Mesendoderm (in vitro differentiated cells): Measurements from ENCODE around the gene RIPK3.
"Not testable (repeated sequence)": the region's sequence is repeated elsewhere in the genome, so short reads cannot be mapped to it uniquely, and the experiment has no call there.

Experiments
- DNase-seq: peaks from one replicate; pipeline ENCODE4 v3.0.0; 2013
- H2AK5ac ChIP-seq: 2 replicates; pipeline ENCODE4 v1.6.1; 2013; ENCODE audit warnings: low read length, inconsistent platforms
- H2BK120ac ChIP-seq: 2 replicates; pipeline ENCODE4 v1.6.1; 2013; ENCODE audit warnings: low read depth, mild to moderate bottlenecking, low read length, moderate library complexity, mixed read lengths
- H2BK15ac ChIP-seq: replicated peaks from 2 replicates; pipeline ENCODE4 v1.6.1; 2013; ENCODE audit warnings: low read depth, mild to moderate bottlenecking, moderate library complexity
- H2BK5ac ChIP-seq: 2 replicates; pipeline ENCODE4 v1.6.1; 2013; ENCODE audit warnings: low read length, inconsistent platforms
- H3K18ac ChIP-seq: 2 replicates; pipeline ENCODE4 v1.6.1; 2013; ENCODE audit warnings: mild to moderate bottlenecking, low read length, mixed read lengths
- H3K23ac ChIP-seq: one replicate; pipeline ENCODE4 v1.6.1; 2013; ENCODE audit warnings: low read length
- H3K27ac ChIP-seq: 2 replicates; pipeline ENCODE4 v1.5.1; 2013; ENCODE audit warnings: low read depth, mild to moderate bottlenecking, inconsistent platforms, low read length, moderate library complexity
- H3K27me3 ChIP-seq: 2 replicates; pipeline ENCODE4 v1.6.1; 2013; ENCODE audit warnings: low read length, control low read depth, mild to moderate bottlenecking, inconsistent platforms; ENCODE audit not compliant: insufficient read depth, poor library complexity
- H3K36me3 ChIP-seq: 2 replicates; pipeline ENCODE4 v1.6.1; 2013; ENCODE audit warnings: low read length, inconsistent platforms; ENCODE audit not compliant: control insufficient read depth, insufficient read depth
- H3K4ac ChIP-seq: one replicate; pipeline ENCODE4 v1.6.1; 2013; ENCODE audit warnings: low read depth, mild to moderate bottlenecking, low read length, moderate library complexity
- H3K4me1 ChIP-seq: 2 replicates; pipeline ENCODE4 v1.6.1; 2013; ENCODE audit warnings: low read depth, low read length, inconsistent platforms; ENCODE audit not compliant: control insufficient read depth
- H3K4me2 ChIP-seq: 2 replicates; pipeline ENCODE4 v1.6.1; 2013; ENCODE audit warnings: low read length
- H3K4me3 ChIP-seq: 2 replicates; pipeline ENCODE4 v1.5.1; 2013; ENCODE audit warnings: mild to moderate bottlenecking, low read length
- H3K56ac ChIP-seq: one replicate; pipeline ENCODE4 v1.6.1; 2013; ENCODE audit warnings: low read length
- H3K79me1 ChIP-seq: 2 replicates; pipeline ENCODE4 v1.6.1; 2013; ENCODE audit warnings: low read length, inconsistent platforms
- H3K79me2 ChIP-seq: 2 replicates; pipeline ENCODE4 v1.6.1; 2013; ENCODE audit warnings: mild to moderate bottlenecking, low read length; ENCODE audit not compliant: control insufficient read depth, insufficient read depth
- H3K9ac ChIP-seq: 2 replicates; pipeline ENCODE4 v1.6.1; 2013; ENCODE audit warnings: low read length, inconsistent platforms
- H4K5ac ChIP-seq: one replicate; pipeline ENCODE4 v1.6.1; 2013; ENCODE audit warnings: low read length
- H4K8ac ChIP-seq: one replicate; pipeline ENCODE4 v1.6.1; 2013; ENCODE audit warnings: low read depth, mild to moderate bottlenecking, control low read depth, low read length, moderate library complexity
- WGBS: extraction: QIAGEN DNeasy Blood & Tissue Kit; methylation state at CpG from one replicate; pipeline ENCODE4 v1.1.7; 2013; ENCODE audit warnings: low lambda C conversion rate, missing lambda C conversion rate; ENCODE audit not compliant: insufficient coverage; ENCODE audit errors: extremely low coverage; 5-methylcytosine and 5-hydroxymethylcytosine counted together

Gene RIPK3

DNA sequence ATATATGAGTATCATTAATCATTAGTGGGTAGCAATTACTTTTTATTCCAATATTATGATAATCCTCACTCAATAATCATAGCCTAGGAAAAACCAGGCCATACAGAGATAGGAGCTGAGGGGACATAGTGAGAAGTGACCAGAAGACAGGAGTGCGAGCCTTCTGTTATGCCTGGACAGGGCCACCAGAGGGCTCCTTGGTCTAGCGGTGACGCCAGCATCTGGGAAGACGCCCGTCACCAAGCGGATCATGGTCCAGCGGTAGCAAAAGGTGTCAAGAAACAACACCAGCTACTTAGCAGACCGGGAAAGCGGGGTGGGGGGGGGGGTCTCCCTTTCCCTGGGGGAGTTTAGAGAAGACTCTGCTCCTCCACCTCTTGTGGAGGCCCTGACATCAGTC, 11.9 kb downstream of the RIPK3 start:
- WGBS, result no CpG with 5 or more reads among the region's 9 CpGs
- not testable (repeated sequence) for H4K8ac ChIP-seq

DNA sequence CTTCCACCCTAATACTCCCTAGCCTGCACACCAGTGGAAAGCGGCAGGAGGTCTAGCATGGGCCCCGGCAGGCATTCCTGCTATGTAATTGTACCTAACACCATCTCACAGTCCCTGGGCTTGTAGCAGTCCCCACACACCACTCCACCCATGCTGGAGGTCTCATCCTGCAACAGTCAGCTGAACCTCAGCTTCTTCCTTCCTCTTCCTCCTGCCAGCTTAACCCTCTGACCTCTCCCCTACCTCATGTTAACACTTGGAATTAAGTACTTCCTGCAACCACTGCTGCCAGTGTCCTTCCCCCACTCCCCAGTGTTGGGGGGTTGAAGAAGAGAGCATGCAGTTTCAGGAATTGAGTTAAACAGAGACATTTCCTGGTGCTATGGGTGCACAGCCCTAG, 12.5 kb downstream of the RIPK3 start:
- no peaks in the 10 kb centered on the region for H3K36me3 ChIP-seq
- H2BK120ac ChIP-seq, result no peak overlapping the region
- no peak overlapping the region for H3K9ac ChIP-seq
- no peak overlapping the region for H4K8ac ChIP-seq
- no peak overlapping the region for H3K4me3 ChIP-seq
- WGBS, result no CpG with 5 or more reads among the region's 2 CpGs
- H3K27ac ChIP-seq, result no peak overlapping the region
- no peaks in the 10 kb centered on the region for H3K79me2 ChIP-seq
- H3K4me2 ChIP-seq, result no peak overlapping the region
- no peak overlapping the region for H3K23ac ChIP-seq
- no peak for DNase-seq
- H3K4me1 ChIP-seq, result no peaks in the 10 kb centered on the region
- peak overlapping the region; percentile 15 for H3K56ac ChIP-seq
- H4K5ac ChIP-seq, result no peak overlapping the region
- no peaks in the 10 kb centered on the region for H3K27me3 ChIP-seq
- no peak overlapping the region for H2BK15ac ChIP-seq
- no peaks in the 10 kb centered on the region for H3K79me1 ChIP-seq
- H2AK5ac ChIP-seq, result no peak overlapping the region
- H3K18ac ChIP-seq, result no peak overlapping the region
- no peak overlapping the region for H3K4ac ChIP-seq
- H2BK5ac ChIP-seq, result no peak overlapping the region

More for the DNA sequence above, 11.9 kb downstream of the RIPK3 start:
- not testable (repeated sequence) for H3K4ac ChIP-seq, H3K36me3 ChIP-seq, H4K5ac ChIP-seq, H2AK5ac ChIP-seq, H3K56ac ChIP-seq, H2BK120ac ChIP-seq, H3K9ac ChIP-seq, H3K79me2 ChIP-seq, H3K4me2 ChIP-seq, H3K4me1 ChIP-seq, H3K18ac ChIP-seq, H3K27ac ChIP-seq, H3K27me3 ChIP-seq, H3K4me3 ChIP-seq, H3K79me1 ChIP-seq, DNase-seq, H2BK5ac ChIP-seq, H2BK15ac ChIP-seq, H3K23ac ChIP-seq

DNA sequence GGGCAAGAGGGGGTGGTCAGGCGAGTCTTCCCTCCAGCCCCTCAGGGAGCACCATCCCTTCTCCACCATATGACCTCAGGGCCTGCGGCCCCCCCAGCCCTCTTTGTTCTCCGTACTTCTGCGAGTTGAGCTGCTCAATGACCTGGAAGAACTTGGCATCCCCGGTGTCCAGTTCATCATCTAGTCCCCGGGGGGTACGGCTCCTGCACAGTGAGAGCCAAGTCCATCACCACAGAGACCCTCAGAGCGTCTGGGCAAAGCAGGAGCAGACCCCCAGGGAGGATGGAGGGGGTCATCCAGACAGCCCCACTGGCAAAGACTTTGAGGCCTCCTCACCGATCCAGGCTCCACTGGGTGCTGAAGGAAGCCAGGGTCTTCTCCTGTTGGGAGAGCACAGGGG, 13.8 kb downstream of the RIPK3 start:
- H2AK5ac ChIP-seq, result no peak overlapping the region
- no peaks in the 10 kb centered on the region for H3K36me3 ChIP-seq
- no peaks in the 10 kb centered on the region for H3K4me1 ChIP-seq
- H2BK15ac ChIP-seq, result no peak overlapping the region
- no peak overlapping the region for H3K4me3 ChIP-seq
- no peak overlapping the region for H3K4ac ChIP-seq
- no peak overlapping the region for H3K56ac ChIP-seq
- H3K27ac ChIP-seq, result no peak overlapping the region
- no peak overlapping the region for H4K8ac ChIP-seq
- H3K79me2 ChIP-seq, result no peaks in the 10 kb centered on the region
- H2BK120ac ChIP-seq, result no peak overlapping the region
- no peak overlapping the region for H3K23ac ChIP-seq
- H3K4me2 ChIP-seq, result no peak overlapping the region
- H3K9ac ChIP-seq, result no peak overlapping the region
- no peak overlapping the region for H3K18ac ChIP-seq
- H3K79me1 ChIP-seq, result no peaks in the 10 kb centered on the region
- WGBS, result no CpG with 5 or more reads among the region's 9 CpGs
- no peak overlapping the region for H4K5ac ChIP-seq
- no peaks in the 10 kb centered on the region for H3K27me3 ChIP-seq
- H2BK5ac ChIP-seq, result no peak overlapping the region
- no peak for DNase-seq

DNA sequence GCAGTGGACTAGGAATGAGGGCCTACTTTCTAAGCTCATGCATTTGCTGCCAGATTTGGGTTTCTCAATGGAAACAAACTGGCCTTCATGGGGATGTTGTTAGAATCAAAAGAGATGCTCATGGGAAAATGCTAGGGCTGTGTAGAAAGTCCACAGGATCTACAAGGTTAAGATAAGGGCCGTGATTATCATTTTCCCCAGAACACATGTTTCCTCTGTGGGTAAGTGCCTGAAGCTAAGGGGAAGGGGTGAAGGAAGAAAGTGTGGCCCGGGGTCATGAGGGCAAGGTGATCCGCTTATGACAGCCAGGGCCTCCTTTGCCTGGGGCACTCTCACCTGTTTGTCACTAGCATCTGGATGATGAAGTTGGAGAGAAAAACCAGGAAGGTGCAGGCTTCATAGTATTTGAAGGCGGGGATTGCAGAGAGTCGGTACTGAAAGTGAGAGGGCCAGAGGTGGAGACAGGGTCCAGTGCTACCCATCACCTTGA, 14.7 kb downstream of the RIPK3 start:
- Histone ChIP-seq H3K79me1 (no peaks in the 10 kb centered on the region), H3K4me3 (no peak overlapping the region), H3K18ac (no peak overlapping the region), H3K56ac (no peak overlapping the region), H2BK120ac (no peak overlapping the region), H2BK5ac (no peak overlapping the region), H3K79me2 (no peaks in the 10 kb centered on the region), H3K27ac (no peak overlapping the region), H3K4me1 (no peaks in the 10 kb centered on the region), H4K8ac (no peak overlapping the region), H3K27me3 (no peaks in the 10 kb centered on the region), H2BK15ac (no peak overlapping the region), H3K23ac (no peak overlapping the region), H3K4me2 (no peak overlapping the region), H4K5ac (no peak overlapping the region), H3K9ac (no peak overlapping the region), H2AK5ac (no peak overlapping the region), H3K4ac (no peak overlapping the region), H3K36me3 (no peaks in the 10 kb centered on the region)
- no peak for DNase-seq
- no CpG with 5 or more reads among the region's 5 CpGs for WGBS

GRCh38 chr14:24324024-24324423, 15.8 kb downstream of the RIPK3 start:
- no peak for DNase-seq
- no peak overlapping the region for H3K27ac ChIP-seq
- H2BK120ac ChIP-seq, result no peak overlapping the region
- H3K4me1 ChIP-seq, result no peaks in the 10 kb centered on the region
- peak overlapping the region; percentile 7 for H3K56ac ChIP-seq
- H4K8ac ChIP-seq, result no peak overlapping the region
- no peak overlapping the region for H2BK15ac ChIP-seq
- H3K4ac ChIP-seq, result no peak overlapping the region
- H3K79me1 ChIP-seq, result no peaks in the 10 kb centered on the region
- H3K4me2 ChIP-seq, result no peak overlapping the region
- H3K23ac ChIP-seq, result no peak overlapping the region
- H3K4me3 ChIP-seq, result no peak overlapping the region
- no peak overlapping the region for H3K18ac ChIP-seq
- H3K27me3 ChIP-seq, result no peaks in the 10 kb centered on the region
- no peak overlapping the region for H2AK5ac ChIP-seq
- no peaks in the 10 kb centered on the region for H3K36me3 ChIP-seq
- H2BK5ac ChIP-seq, result no peak overlapping the region
- H4K5ac ChIP-seq, result no peak overlapping the region
- H3K9ac ChIP-seq, result no peak overlapping the region
- no CpG with 5 or more reads among the region's 6 CpGs for WGBS
- no peaks in the 10 kb centered on the region for H3K79me2 ChIP-seq

DNA sequence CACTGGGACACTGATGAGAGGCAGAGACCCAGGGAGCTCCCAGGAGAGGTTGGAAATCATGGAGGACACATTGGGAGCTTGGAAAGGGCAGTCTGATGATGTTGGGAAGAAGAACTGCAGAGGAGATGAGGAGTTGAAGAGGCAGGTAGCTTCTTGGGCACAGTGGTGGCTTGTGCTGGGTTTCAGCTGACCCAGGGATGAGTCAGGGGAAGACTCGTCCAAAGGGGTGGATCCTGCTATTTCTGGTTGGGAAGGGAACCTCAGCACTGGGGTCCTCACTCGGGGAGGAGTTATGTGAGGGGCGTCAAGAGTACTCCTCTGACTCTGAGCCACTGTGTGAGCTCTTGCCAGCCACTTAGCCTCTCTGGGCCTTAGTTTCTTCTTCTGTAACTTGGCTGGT, 16.4 kb downstream of the RIPK3 start:
- no peak overlapping the region for H3K56ac ChIP-seq
- H3K36me3 ChIP-seq, result no peaks in the 10 kb centered on the region
- H3K9ac ChIP-seq, result no peak overlapping the region
- H3K27me3 ChIP-seq, result no peaks in the 10 kb centered on the region
- no peak overlapping the region for H2BK15ac ChIP-seq
- no peak overlapping the region for H3K4ac ChIP-seq
- H3K4me3 ChIP-seq, result no peak overlapping the region
- no peak overlapping the region for H3K23ac ChIP-seq
- no peak overlapping the region for H4K8ac ChIP-seq
- no peak overlapping the region for H3K18ac ChIP-seq
- no peak overlapping the region for H3K27ac ChIP-seq
- WGBS, result no CpG with 5 or more reads among the region's 3 CpGs
- no peaks in the 10 kb centered on the region for H3K79me2 ChIP-seq
- H2BK5ac ChIP-seq, result no peak overlapping the region
- DNase-seq, result no peak
- no peak overlapping the region for H4K5ac ChIP-seq
- H2BK120ac ChIP-seq, result no peak overlapping the region
- no peaks in the 10 kb centered on the region for H3K4me1 ChIP-seq
- no peaks in the 10 kb centered on the region for H3K79me1 ChIP-seq
- H2AK5ac ChIP-seq, result no peak overlapping the region
- no peak overlapping the region for H3K4me2 ChIP-seq
